HepG2 (cell line): ENCODE measurements around the gene PHF14. TPM values are rescaled to one million over a fixed set of nuclear protein-coding genes. Genes with fewer than 3 reads are reported as not detected.

Experiments
- ATAC-seq: fragments of 200-7000 bp; cut with Tn5 transposase; 3 replicates; pipeline ENCODE4 v1.9.1; 2020; ENCODE audit warnings: mild to moderate bottlenecking, moderate library complexity
- BruUV-seq: library from RNA; stranded (reverse); fragments of 400-500 nt; replicated peaks from 2 replicates; lab custom pipeline; 2021; lab: Mats Ljungman, UMichigan
- CTCF ChIA-PET: fragments of 300-600 bp; formaldehyde crosslinking; extraction: SDS; loops from one replicate; lab custom pipeline; 2021; ENCODE audit warnings: low total read pairs, inconsistent platforms, low intra/inter-chr PET ratio; lab: Yijun Ruan, JAX
- POLR2A ChIA-PET: fragments of 350-600 bp; sonication (Branson Sonifier 250); formaldehyde crosslinking; loops from one replicate; lab custom pipeline; 2020; ENCODE audit warnings: antibody characterized with exemption, inconsistent platforms; lab: Yijun Ruan, JAX
- DNase-seq: peaks from one replicate; pipeline ENCODE4 v3.0.0-alpha.2; 2015; ENCODE audit warnings: low spot score
- FAIRE-seq: peaks from 3 replicates; lab custom pipeline; 2011; peaks lifted over from hg19 to GRCh38; lab: Jason Lieb, UNC
- H2AFZ ChIP-seq: one replicate; pipeline ENCODE4 v1.6.1; 2011; ENCODE audit warnings: low read length, inconsistent platforms
- H3K27ac ChIP-seq: fragments of 300-600 bp; 3 replicates; pipeline ENCODE4 v1.8.0; 2011; ENCODE audit warnings: mixed run types, mild to moderate bottlenecking, mixed read lengths, low read length, inconsistent platforms; ENCODE audit not compliant: insufficient read depth; ENCODE audit errors: extremely low read length
- H3K27me3 ChIP-seq, 2 experiments: fragments of 200-600 bp in 1 of 2; 2 replicates in 1 of 2; 3 replicates in 1 of 2; pipeline versions ENCODE4 v1.6.0 to v1.8.0; 2011; ENCODE audit warnings: low read length in 2 of 2, mild to moderate bottlenecking in 2 of 2, moderate library complexity in 2 of 2, inconsistent platforms in 1 of 2; ENCODE audit not compliant: insufficient read depth in 2 of 2, control insufficient read depth in 1 of 2
- H3K36me3 ChIP-seq, 2 experiments: fragments of 200-600 bp in 1 of 2; replicated peaks in 1 of 2; 2 replicates in 1 of 2; 3 replicates in 1 of 2; pipeline versions ENCODE4 v1.5.1 to v1.8.0; 2011; ENCODE audit warnings: low read length in 2 of 2, inconsistent platforms in 1 of 2; ENCODE audit not compliant: insufficient read depth in 2 of 2, control insufficient read depth in 1 of 2
- H3K4me1 ChIP-seq: 2 replicates; pipeline ENCODE4 v1.5.1; 2012; ENCODE audit warnings: low read length, inconsistent platforms; ENCODE audit not compliant: insufficient read depth
- H3K4me2 ChIP-seq: 2 replicates; pipeline ENCODE4 v1.6.0; 2011; ENCODE audit warnings: low read depth, low read length, inconsistent platforms
- H3K4me3 ChIP-seq, 3 experiments: fragments of 200-600 bp in 1 of 3; sonication (generic), shearing (Covaris generic) in 1 of 3; replicated peaks in 1 of 3; 2 replicates each; pipeline ENCODE4 v1.5.1; 2011 to 2016; ENCODE audit warnings: low read length in 3 of 3, inconsistent platforms in 2 of 3, low read depth in 2 of 3, mild to moderate bottlenecking in 2 of 3, control low read depth in 1 of 3, mixed read lengths in 1 of 3; ENCODE audit not compliant: insufficient read depth in 1 of 3
- H3K79me2 ChIP-seq: one replicate; pipeline ENCODE4 v1.6.1; 2011; ENCODE audit warnings: low read length, inconsistent platforms; ENCODE audit not compliant: insufficient read depth
- H3K9ac ChIP-seq: 2 replicates; pipeline ENCODE4 v1.6.0; 2011; ENCODE audit warnings: mild to moderate bottlenecking, low read depth, low read length, inconsistent platforms; ENCODE audit not compliant: insufficient read depth
- H3K9me3 ChIP-seq: 2 replicates; pipeline ENCODE4 v1.5.1; 2012; ENCODE audit warnings: mild to moderate bottlenecking, low read length
- H4K20me1 ChIP-seq: 2 replicates; pipeline ENCODE4 v1.6.0; 2011; ENCODE audit warnings: inconsistent platforms, mild to moderate bottlenecking, low read length, moderate library complexity; ENCODE audit not compliant: insufficient read depth
- ARID5B ChIP-seq: IDR thresholded peaks from 2 replicates; pipeline ENCODE4 v1.4.0; 2020; ENCODE audit warnings: mild to moderate bottlenecking, missing genetic modification reagents
- CSRNP2 ChIP-seq: sonication (generic); formaldehyde crosslinking; conservative IDR thresholded peaks from 2 replicates; pipeline ENCODE4 v1.8.0; 2022; ENCODE audit warnings: low read depth, missing genetic modification reagents
- DDIT3 ChIP-seq: sonication (generic); formaldehyde crosslinking; IDR thresholded peaks from 2 replicates; pipeline ENCODE4 v1.4.0; 2020; ENCODE audit warnings: mild to moderate bottlenecking, missing genetic modification reagents
- DRAP1 ChIP-seq: IDR thresholded peaks from 2 replicates; pipeline ENCODE4 v1.6.1; 2016; ENCODE audit warnings: missing genetic modification reagents, missing compliant biosample characterization
- E2F5 ChIP-seq: sonication (generic); formaldehyde crosslinking; conservative IDR thresholded peaks from 2 replicates; pipeline ENCODE4 v1.4.0; 2020; ENCODE audit warnings: missing genetic modification reagents
- ETV5 ChIP-seq: IDR thresholded peaks from 2 replicates; pipeline ENCODE4 v1.6.1; 2018; ENCODE audit warnings: missing biosample characterization, missing genetic modification reagents, inconsistent platforms, borderline replicate concordance
- GATAD1 ChIP-seq: IDR thresholded peaks from 2 replicates; pipeline ENCODE4 v1.6.1; 2016; ENCODE audit warnings: missing genetic modification reagents, missing compliant biosample characterization
- GTF2F1 ChIP-seq: fragments of 150-350 bp; IDR thresholded peaks from 2 replicates; pipeline ENCODE4 v1.6.1; 2014; ENCODE audit warnings: low read length
- NCOA5 ChIP-seq: sonication (generic); formaldehyde crosslinking; IDR thresholded peaks from 2 replicates; pipeline ENCODE4 v1.4.0; 2020; ENCODE audit warnings: missing genetic modification reagents
- NR2F6 ChIP-seq, 2 experiments: IDR thresholded peaks; 2 replicates each; pipeline ENCODE4 v1.6.1; 2016; ENCODE audit warnings: antibody characterized with exemption in 1 of 2, mild to moderate bottlenecking in 1 of 2
- RBM39 ChIP-seq: fragments of 200-400 bp; formaldehyde crosslinking; IDR thresholded peaks from one replicate; pipeline ENCODE4 v1.6.1; 2018; ENCODE audit warnings: antibody characterized with exemption, mild to moderate bottlenecking, low read depth, low read length; ENCODE audit not compliant: poor library complexity, severe bottlenecking
- ZMYM3 ChIP-seq: sonication (generic); formaldehyde crosslinking; IDR thresholded peaks from 2 replicates; pipeline ENCODE4 v1.5.1; 2020; ENCODE audit warnings: mild to moderate bottlenecking, missing genetic modification reagents
- ZNF101 ChIP-seq: sonication (generic); formaldehyde crosslinking; IDR thresholded peaks from 2 replicates; pipeline ENCODE4 v1.4.0; 2020; ENCODE audit warnings: mild to moderate bottlenecking, low read depth, missing genetic modification reagents, borderline replicate concordance
- ZNF331 ChIP-seq: sonication (generic); formaldehyde crosslinking; IDR thresholded peaks from 2 replicates; pipeline ENCODE4 v1.4.0; 2020; ENCODE audit warnings: missing genetic modification reagents
- ZSCAN12 ChIP-seq: sonication (generic); formaldehyde crosslinking; IDR thresholded peaks from 2 replicates; pipeline ENCODE4 v1.9.0; 2021; ENCODE audit warnings: mild to moderate bottlenecking, missing genetic modification reagents
- in situ Hi-C: cut with HindIII; loops from 2 replicates; pipeline ENCODE4 v1.10.0; 2017; ENCODE audit warnings: low pct_unique_long_range_greater_than_20kb; ENCODE audit not compliant: extremely low pct_ligation_motif_present
- intact Hi-C: fragments of 100-400 bp; cut with micrococcal nuclease; formaldehyde crosslinking; loops from one replicate; pipeline ENCODE4 v1.10.0; 2022; ENCODE audit not compliant: unreplicated experiment
- polyA plus RNA-seq, 8 experiments: library from polyadenylated mRNA; depleted of rRNA in 3 of 8; stranded (reverse) in 7 of 8; unstranded in 1 of 8; fragments of >200 nt; fragmentation: Illumina TruSeq in 4 of 8; extraction: Trizol in 4 of 8; gene quantifications; 2 replicates each; pipeline versions ENCODE4 v1.2.1 to v1.2.3, GENCODE V29; 2011 to 2016; ENCODE audit warnings: low read depth in 4 of 8, missing spikeins in 1 of 8, mixed read lengths in 1 of 8; ENCODE audit not compliant: insufficient read depth in 1 of 8
- total RNA-seq, 5 experiments: library from RNA; depleted of rRNA; stranded (reverse); fragments of >200 nt; fragmentation: Illumina TruSeq; extraction: Trizol; gene quantifications; 2 replicates each; pipeline ENCODE4 v1.2.3, GENCODE V29; 2016; ENCODE audit warnings: low read depth in 1 of 5

PHF14 gene
- total and polyA plus RNA-seq, 2 of the 13 experiments (the other 11 are each of a cell fraction or from before 2014, with no cell fraction given) = 18.9 to 68.7 TPM

- Histone ChIP-seq H4K20me1 (no peaks in the 10 kb centered on the region), H3K9me3 (no peaks in the 10 kb centered on the region), H3K9ac (no peak overlapping the region), H3K36me3 (peaks cover 2 to 32% of the 10 kb centered on the region in 2 experiments; a peak in 4 of 5 replicates), H3K4me1 (no peaks in the 10 kb centered on the region), H3K4me3 (no peak overlapping the region), H2AFZ (no peak overlapping the region), H3K79me2 (no peaks in the 10 kb centered on the region), H3K4me2 (no peak overlapping the region), H3K27ac (no peak overlapping the region), H3K27me3 (no peaks in the 10 kb centered on the region)
- FAIRE-seq (no peak), ATAC-seq (no peak), DNase-seq (no peak)
- intact Hi-C loops (no loop called here), in situ Hi-C loops (no loop called here)
- no TSS peak for BruUV-seq
- CTCF ChIA-PET = no interaction called here
- POLR2A ChIA-PET = no interaction called here
- TF ChIP-seq ZSCAN12 (CRISPR knock-in tag) (no peak), ARID5B (CRISPR knock-in tag) (no peak), ZMYM3 (CRISPR knock-in tag) (no peak), NR2F6 (IDR thresholded peaks at IDR 0.05) (no peak), NR2F6 (CRISPR knock-in tag; IDR thresholded peaks at IDR 0.05) (no peak), GATAD1 (no peak), RBM39 (no peak), E2F5 (no peak), DDIT3 (CRISPR knock-in tag) (no peak), NCOA5 (CRISPR knock-in tag) (no peak), GTF2F1 (no peak), ETV5 (CRISPR knock-in tag) (no peak), CSRNP2 (CRISPR knock-in tag) (no peak), ZNF101 (CRISPR knock-in tag) (no peak), ZNF331 (CRISPR knock-in tag) (no peak), DRAP1 (no peak)
Measured at GRCh38 chr7:11062110-11062509, 88.4 kb downstream of the PHF14 start.
